Measurements from ENCODE around the gene XYLT1.

XYLT1 gene

DNA sequence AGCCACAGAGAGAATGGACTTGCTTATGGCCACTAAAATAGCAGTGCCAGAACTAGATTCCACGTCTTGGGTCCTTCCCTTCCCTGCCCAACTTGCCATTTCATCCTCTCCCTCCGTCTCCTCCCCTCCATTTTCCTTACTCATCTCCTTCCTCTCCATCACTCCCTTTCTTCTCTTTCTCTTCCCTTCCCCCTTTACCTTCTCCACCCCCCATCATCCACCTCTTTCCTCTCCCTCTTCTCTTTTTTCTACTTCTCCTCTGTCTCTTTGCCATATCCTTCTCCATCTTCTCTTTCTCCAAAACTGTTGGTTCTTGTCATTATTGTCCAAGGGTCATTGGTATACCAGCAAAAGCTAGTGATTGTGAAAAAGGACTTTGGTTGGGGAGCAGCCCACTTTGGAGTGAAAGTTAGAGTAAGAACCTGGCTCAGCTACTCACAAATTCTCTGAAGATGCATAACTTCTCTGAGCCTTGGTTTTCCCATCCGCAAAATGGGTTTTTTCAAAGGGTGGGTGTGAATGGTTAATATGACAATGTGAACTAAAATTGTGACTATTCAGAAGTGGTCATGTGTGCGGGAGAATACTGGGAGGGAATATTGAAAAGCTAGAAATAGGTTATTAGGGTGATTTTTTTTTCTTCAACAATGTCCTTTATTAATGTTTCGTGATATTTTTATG is 393.8 kb downstream of the XYLT1 start:
- TF ChIP-seq ZNF473 (tag by site-specific recombination; IDR thresholded peaks at IDR 0.05) (no peak), ZNF133 (tag by site-specific recombination; IDR thresholded peaks at IDR 0.05) (no peak), GLIS2 (tag by site-specific recombination; IDR thresholded peaks at IDR 0.05) (no peak), ZFP37 (tag by site-specific recombination; IDR thresholded peaks at IDR 0.05) (no peak), ZNF324 (tag by site-specific recombination; IDR thresholded peaks at IDR 0.05) (no peak), WT1 (tag by site-specific recombination; IDR thresholded peaks at IDR 0.05) (no peak), ZBTB20 (tag by site-specific recombination; IDR thresholded peaks at IDR 0.05) (no peak), HOXA7 (CRISPR knock-in tag; IDR thresholded peaks at IDR 0.05; ENCODE audit: borderline replicate concordance) (no peak), BCL11A (tag by site-specific recombination; IDR thresholded peaks at IDR 0.05; ENCODE audit: low read depth) (no peak), ZNF670 (tag by site-specific recombination; IDR thresholded peaks at IDR 0.05; ENCODE audit: low read depth) (no peak), ZNF626 (tag by site-specific recombination; IDR thresholded peaks at IDR 0.05) (no peak), ZSCAN4 (tag by site-specific recombination; IDR thresholded peaks at IDR 0.05) (no peak)
- TF ChIP-seq, protein P1, sequence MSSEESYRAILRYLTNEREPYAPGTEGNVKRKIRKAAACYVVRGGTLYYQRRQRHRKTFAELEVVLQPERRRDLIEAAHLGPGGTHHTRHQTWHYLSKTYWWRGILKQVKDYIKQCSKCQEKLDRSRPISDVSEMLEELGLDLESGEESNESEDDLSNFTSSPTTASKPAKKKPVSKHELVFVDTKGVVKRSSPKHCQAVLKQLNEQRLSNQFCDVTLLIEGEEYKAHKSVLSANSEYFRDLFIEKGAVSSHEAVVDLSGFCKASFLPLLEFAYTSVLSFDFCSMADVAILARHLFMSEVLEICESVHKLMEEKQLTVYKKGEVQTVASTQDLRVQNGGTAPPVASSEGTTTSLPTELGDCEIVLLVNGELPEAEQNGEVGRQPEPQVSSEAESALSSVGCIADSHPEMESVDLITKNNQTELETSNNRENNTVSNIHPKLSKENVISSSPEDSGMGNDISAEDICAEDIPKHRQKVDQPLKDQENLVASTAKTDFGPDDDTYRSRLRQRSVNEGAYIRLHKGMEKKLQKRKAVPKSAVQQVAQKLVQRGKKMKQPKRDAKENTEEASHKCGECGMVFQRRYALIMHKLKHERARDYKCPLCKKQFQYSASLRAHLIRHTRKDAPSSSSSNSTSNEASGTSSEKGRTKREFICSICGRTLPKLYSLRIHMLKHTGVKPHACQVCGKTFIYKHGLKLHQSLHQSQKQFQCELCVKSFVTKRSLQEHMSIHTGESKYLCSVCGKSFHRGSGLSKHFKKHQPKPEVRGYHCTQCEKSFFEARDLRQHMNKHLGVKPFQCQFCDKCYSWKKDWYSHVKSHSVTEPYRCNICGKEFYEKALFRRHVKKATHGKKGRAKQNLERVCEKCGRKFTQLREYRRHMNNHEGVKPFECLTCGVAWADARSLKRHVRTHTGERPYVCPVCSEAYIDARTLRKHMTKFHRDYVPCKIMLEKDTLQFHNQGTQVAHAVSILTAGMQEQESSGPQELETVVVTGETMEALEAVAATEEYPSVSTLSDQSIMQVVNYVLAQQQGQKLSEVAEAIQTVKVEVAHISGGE (tag by site-specific recombination; conservative IDR thresholded peaks at IDR 0.05; ENCODE audit: low read depth) = no peak
- H3K4me1 ChIP-seq (ENCODE audit: control insufficient read depth, insufficient read depth, low read length) = no peaks in the 10 kb centered on the region
- H3K9me3 ChIP-seq (ENCODE audit: control insufficient read depth, insufficient read depth, low read depth, low read length) = no peaks in the 10 kb centered on the region
- H3K4me3 ChIP-seq (ENCODE audit: low read depth, low read length) = no peak overlapping the region
- ChIA-PET CTCF (interaction anchor here (0.8 kb wide), 1 partner anchor 42 kb away, joined by 8 read pairs; no protein-coding TSS in a partner anchor), POLR2A (no interaction called here)
- H3K27ac ChIP-seq (ENCODE audit: extremely low read depth, low read depth, low read length) = no peak overlapping the region
- no peaks in the 10 kb centered on the region for H3K36me3 ChIP-seq (ENCODE audit: control insufficient read depth in 2 of 2, insufficient read depth in 1 of 2, low read length in 2 of 2)

GRCh38 chr16:17076092-17076754 is 394.5 kb downstream of the XYLT1 start:
- ChIA-PET POLR2A (no interaction called here), CTCF (interaction anchor here (0.8 kb wide), 1 partner anchor 41 kb away, joined by 8 read pairs; no protein-coding TSS in a partner anchor)
- Histone ChIP-seq H3K9me3 (ENCODE audit: control insufficient read depth, insufficient read depth, low read depth, low read length) (no peaks in the 10 kb centered on the region), H3K27ac (ENCODE audit: extremely low read depth, low read depth, low read length) (no peak overlapping the region), H3K4me1 (ENCODE audit: control insufficient read depth, insufficient read depth, low read length) (no peaks in the 10 kb centered on the region), H3K36me3 (ENCODE audit: control insufficient read depth in 2 of 2, insufficient read depth in 1 of 2, low read length in 2 of 2) (no peaks in the 10 kb centered on the region), H3K4me3 (ENCODE audit: low read depth, low read length) (no peak overlapping the region)
- TF ChIP-seq ZNF398 (tag by site-specific recombination; IDR thresholded peaks at IDR 0.05) (no peak), ZNF433 (tag by site-specific recombination; IDR thresholded peaks at IDR 0.05; ENCODE audit: low read depth) (no peak)

Data from HEK293 (cell line).